Muscle of leg (tissue), 11 donors: ENCODE measurements around the gene KLF3. TPM values are rescaled to one million over a fixed set of nuclear protein-coding genes. Genes with fewer than 3 reads are reported as not detected.
A peak's percentile ranks its signal among the peaks of the same experiment; 100 is the strongest.

Experiments
- DNase-seq: peaks from one replicate; pipeline ENCODE4 v3.0.0; 2013
- H3K27ac ChIP-seq: one replicate; pipeline ENCODE4 v1.5.1; 2013; ENCODE audit warnings: mild to moderate bottlenecking, low read length, control low read depth
- H3K27me3 ChIP-seq: one replicate; pipeline ENCODE4 v1.6.1; 2013; ENCODE audit warnings: low read length; ENCODE audit not compliant: control insufficient read depth, insufficient read depth
- H3K36me3 ChIP-seq: one replicate; pipeline ENCODE4 v1.6.1; 2013; ENCODE audit warnings: low read length; ENCODE audit not compliant: control insufficient read depth, insufficient read depth
- H3K4me1 ChIP-seq: one replicate; pipeline ENCODE4 v1.6.1; 2013; ENCODE audit warnings: low read length; ENCODE audit not compliant: control insufficient read depth, insufficient read depth
- H3K4me3 ChIP-seq: one replicate; pipeline ENCODE4 v1.5.1; 2013; ENCODE audit warnings: low read length, control low read depth
- H3K9me3 ChIP-seq: replicated peaks from 2 replicates; pipeline ENCODE4 v1.6.1; 2013; ENCODE audit warnings: low read depth, low read length; ENCODE audit not compliant: control insufficient read depth
- WGBS: methylation state at CpG from one replicate; pipeline ENCODE4 v1.1.5; 2013; ENCODE audit warnings: missing lambda C conversion rate; ENCODE audit not compliant: insufficient coverage; 5-methylcytosine and 5-hydroxymethylcytosine counted together
- polyA plus RNA-seq, 8 donors: library from polyadenylated mRNA; unstranded; fragments of 120-200 nt; gene quantifications; one replicate each; pipeline versions ENCODE4 v1.2.1 to v1.2.3, GENCODE V29; 2013; ENCODE audit warnings: inconsistent platforms in 1 of 8, low replicate concordance in 1 of 8; ENCODE audit not compliant: insufficient read length in 8 of 8, insufficient read depth in 1 of 8
- total RNA-seq: library from RNA; stranded (reverse); fragments of 120-200 nt; gene quantifications from one replicate; pipeline ENCODE4 v1.2.4, GENCODE V29; 2013

Gene KLF3
- total and polyA plus RNA-seq, 9 donors = 18.5 to 43.2 (median 32.4) TPM

DNA sequence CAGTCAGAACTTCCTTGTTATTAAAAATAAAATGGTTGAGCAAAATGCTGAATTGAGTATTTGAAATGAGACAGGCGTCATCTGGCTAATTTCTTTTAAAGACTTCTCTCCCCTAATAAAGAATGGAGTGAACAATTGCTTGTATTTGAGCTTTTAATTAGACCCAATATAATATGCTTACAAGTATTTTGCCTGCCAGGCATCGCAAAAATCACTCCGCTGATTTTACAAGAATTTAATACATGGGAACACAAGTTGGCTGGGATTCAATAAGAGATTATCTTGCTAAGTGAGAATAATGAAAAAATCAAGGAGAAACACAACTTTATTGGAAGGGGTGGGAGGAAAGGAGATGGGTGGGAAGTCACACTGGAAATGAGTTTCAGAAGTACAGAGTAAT is 52.3 kb downstream of the KLF3 start:
- Histone ChIP-seq H3K9me3 (no peaks in the 10 kb centered on the region), H3K36me3 (no peaks in the 10 kb centered on the region), H3K27ac (no peak overlapping the region), H3K4me1 (no peaks in the 10 kb centered on the region), H3K4me3 (no peak overlapping the region), H3K27me3 (no peaks in the 10 kb centered on the region)
- no peak for DNase-seq
- WGBS = no CpG with 5 or more reads among the region's 3 CpGs

DNA sequence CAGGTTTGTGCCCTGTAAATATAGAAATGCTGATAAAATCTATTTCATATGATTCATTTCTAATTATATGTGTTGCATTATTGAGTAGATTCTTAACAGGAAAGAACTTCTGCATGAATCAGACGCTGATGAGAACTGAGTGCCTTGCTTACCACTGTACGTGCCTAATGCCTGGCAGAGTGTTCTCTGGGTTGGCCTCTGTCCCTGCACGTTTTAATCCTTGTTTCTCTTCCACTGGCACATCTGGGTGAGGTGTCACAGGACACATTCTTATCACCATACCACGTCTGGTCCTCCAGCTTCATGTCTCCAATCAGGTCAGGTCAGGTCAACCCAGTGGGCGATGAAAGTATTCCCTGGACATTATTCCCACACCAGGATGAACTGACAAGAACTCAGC is 53.6 kb downstream of the KLF3 start:
- no peaks in the 10 kb centered on the region for H3K27me3 ChIP-seq
- no peaks in the 10 kb centered on the region for H3K4me1 ChIP-seq
- WGBS = 76% methylated on average over 5 of the region's 5 CpGs
- no peak for DNase-seq
- H3K27ac ChIP-seq = no peak overlapping the region
- no peaks in the 10 kb centered on the region for H3K9me3 ChIP-seq
- H3K36me3 ChIP-seq = no peaks in the 10 kb centered on the region
- H3K4me3 ChIP-seq = no peak overlapping the region

DNA sequence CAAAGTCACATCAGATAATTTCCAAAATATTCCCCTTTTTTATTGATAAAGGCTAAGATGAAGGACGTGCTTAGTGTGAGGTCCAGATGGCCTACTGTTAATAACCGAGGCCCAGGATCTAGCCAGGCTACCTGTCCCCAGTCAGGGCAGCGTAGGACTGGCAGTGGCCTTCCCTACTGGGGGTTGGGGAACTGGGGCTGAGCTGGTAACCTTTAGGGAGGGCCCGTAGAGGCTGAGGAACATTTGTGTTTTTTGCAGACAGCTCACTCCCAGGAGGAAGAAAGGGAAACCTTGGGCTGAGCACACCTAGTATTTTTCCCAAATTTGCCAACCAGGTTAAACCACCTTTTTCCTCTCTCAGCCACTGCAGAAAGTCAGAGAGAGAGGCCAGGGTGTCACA is 59.1 kb downstream of the KLF3 start:
- Histone ChIP-seq H3K27me3 (no peaks in the 10 kb centered on the region), H3K27ac (no peak overlapping the region), H3K4me1 (no peaks in the 10 kb centered on the region), H3K9me3 (no peaks in the 10 kb centered on the region), H3K36me3 (no peaks in the 10 kb centered on the region), H3K4me3 (no peak overlapping the region)
- 82% methylated on average over 3 of the region's 4 CpGs for WGBS
- DNase-seq = no peak

DNA sequence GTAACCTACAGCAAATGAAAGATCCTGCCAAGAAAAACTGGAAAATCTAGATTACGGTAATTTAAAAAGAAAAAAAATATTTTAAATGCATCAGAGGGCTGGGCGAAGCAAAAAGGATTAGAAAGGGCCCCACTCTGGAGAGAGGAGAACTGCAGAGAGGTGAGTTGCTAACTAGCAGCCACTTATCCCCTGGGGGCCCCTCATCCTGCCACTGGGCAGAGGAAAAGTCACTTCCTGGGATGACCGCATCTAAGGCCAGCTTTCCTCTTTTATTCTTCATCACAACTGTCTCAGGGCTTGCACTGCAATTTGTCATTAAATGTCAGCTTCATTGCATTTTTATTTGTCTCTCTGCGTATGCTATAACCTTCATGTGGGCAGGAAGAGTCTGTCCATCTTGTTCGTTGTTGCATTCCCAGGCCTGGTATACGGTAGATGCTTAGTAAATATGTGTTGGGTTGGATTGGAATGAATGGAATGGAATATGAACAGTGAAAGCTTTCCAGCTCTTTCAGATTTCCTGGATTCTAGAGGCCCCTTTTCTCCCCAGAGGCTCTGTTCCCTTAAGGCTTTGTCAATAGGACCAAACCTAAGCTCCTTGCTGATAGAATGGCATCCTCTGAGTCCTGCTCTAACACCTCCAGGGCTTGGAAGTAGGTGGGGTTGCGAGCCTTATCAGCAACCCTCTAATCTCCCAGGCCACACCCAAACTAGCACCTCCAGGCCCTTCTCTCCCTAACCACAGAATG is 59.9 kb downstream of the KLF3 start:
- no peaks in the 10 kb centered on the region for H3K9me3 ChIP-seq
- H3K27ac ChIP-seq = no peak overlapping the region
- H3K4me1 ChIP-seq = no peaks in the 10 kb centered on the region
- 47% methylated on average over 3 of the region's 7 CpGs for WGBS
- no peaks in the 10 kb centered on the region for H3K36me3 ChIP-seq
- no peak for DNase-seq
- H3K27me3 ChIP-seq = no peaks in the 10 kb centered on the region
- H3K4me3 ChIP-seq = no peak overlapping the region

DNA sequence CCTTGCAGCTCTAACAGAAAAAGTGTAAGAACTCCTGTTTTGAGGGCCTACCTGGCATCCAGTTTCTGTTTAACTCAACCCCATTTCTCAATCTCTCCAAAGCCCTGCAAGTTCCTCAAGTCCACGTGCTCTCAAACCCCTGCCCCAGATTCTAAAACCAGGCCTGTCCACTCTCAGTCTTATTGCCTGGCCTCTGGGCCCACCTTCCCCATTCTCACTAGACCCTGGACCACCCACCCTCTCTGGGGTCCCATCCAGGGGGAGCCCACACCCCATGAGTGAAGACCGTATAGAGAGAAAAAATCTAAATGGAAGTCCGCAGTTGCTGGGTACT is 60.4 kb downstream of the KLF3 start:
- Histone ChIP-seq H3K4me3 (no peak overlapping the region), H3K9me3 (no peaks in the 10 kb centered on the region), H3K27me3 (no peaks in the 10 kb centered on the region), H3K4me1 (no peaks in the 10 kb centered on the region), H3K27ac (no peak overlapping the region), H3K36me3 (no peaks in the 10 kb centered on the region)
- DNase-seq = no peak
- 80% methylated on average over 3 of the region's 3 CpGs for WGBS

DNA sequence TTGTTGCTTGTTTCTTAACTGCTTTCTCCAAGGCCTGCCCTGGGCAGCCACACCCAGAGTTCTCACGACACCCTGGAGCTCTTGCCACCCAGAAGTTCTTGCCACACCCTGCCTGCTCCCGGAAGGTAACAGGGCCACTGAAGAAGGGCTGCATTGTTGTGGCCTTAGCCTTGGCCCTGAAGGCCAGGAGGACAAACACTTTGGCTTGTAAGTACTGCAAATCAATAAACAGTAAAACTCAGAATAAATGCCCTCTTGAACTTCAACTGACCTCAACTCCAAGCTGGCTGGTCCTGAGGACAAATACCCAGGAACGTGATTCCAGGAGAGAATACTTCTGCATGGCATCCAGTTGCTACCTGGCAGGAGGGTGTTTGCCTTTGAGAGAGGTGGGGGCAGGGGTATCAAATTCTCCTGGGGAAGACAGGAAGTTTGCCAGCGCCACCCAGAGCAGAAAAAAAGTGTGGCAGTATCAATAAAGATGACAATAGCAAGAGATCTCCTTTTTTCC is 64.7 kb downstream of the KLF3 start:
- H3K4me3 ChIP-seq = no peak overlapping the region
- no peaks in the 10 kb centered on the region for H3K27me3 ChIP-seq
- no peaks in the 10 kb centered on the region for H3K9me3 ChIP-seq
- no peak overlapping the region for H3K27ac ChIP-seq
- H3K4me1 ChIP-seq = peaks cover 8% of the 10 kb centered on the region
- no peaks in the 10 kb centered on the region for H3K36me3 ChIP-seq
- DNase-seq = no peak
- 92% methylated on average over 3 of the region's 4 CpGs for WGBS

DNA sequence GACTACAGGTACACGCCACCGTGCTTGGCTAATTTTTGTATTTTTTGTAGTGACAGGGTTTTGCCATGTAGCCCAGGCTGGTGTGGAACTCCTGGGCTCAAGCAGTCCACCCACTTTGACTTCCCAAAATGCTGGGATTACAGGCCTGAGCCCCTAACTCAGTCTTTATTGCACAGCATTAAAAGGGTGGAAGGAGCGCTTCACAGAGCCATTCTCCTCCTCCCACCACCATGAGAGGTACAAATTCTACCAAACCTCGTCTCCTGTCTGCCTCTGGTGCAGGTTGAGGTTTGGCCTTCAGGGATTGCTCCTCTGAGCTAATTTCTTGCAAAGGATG is 66.5 kb downstream of the KLF3 start:
- 86% methylated on average over 2 of the region's 4 CpGs for WGBS
- Histone ChIP-seq H3K36me3 (no peaks in the 10 kb centered on the region), H3K27ac (no peak overlapping the region), H3K4me1 (peaks cover 8% of the 10 kb centered on the region), H3K4me3 (no peak overlapping the region), H3K27me3 (no peaks in the 10 kb centered on the region), H3K9me3 (no peaks in the 10 kb centered on the region)
- DNase-seq = no peak

DNA sequence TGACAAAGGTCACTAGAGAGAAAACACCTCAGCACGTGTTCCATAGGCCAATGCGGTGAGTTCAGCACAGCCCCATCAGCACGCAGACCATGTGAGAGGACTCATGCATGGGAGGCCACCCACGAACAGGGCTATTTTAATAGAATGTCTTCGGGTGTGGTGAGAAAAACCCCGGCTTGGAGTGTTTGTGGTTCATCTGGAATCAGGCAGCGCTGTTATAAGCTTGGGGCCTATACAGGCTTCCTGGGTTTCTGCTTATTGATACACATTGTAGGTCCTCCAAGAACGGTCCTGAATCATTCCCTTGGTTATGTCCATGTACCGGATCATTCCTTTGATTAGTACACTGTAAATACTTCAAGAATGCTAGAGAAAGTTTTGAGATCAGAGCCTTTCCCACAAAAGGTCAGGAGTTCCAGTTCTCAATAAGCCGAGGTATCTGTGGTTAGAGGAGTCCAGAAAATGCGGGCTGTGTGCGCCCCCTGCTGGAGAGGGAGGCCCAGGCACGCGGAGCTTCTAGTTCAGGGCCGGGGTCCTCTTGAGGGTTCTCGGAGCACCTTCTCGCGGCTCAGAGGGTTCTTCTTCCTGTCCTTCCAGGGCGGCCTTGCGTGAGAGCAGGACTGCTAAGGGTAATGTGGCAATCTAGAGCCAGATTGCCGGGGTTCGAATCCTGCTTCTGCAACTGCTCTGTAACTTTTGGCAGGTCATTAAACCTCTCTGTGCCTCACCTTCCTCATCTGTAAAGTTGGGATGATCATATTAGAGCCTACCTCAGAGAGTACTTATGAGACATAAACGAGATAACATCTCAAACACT is 67.0 kb downstream of the KLF3 start:
- WGBS = 25% methylated on average over 4 of the region's 23 CpGs
- H3K36me3 ChIP-seq = no peaks in the 10 kb centered on the region
- H3K27me3 ChIP-seq = no peaks in the 10 kb centered on the region
- peak; percentile 88 for DNase-seq
- H3K9me3 ChIP-seq = no peaks in the 10 kb centered on the region
- no peak overlapping the region for H3K27ac ChIP-seq
- H3K4me1 ChIP-seq = peaks cover 8% of the 10 kb centered on the region
- no peak overlapping the region for H3K4me3 ChIP-seq

DNA sequence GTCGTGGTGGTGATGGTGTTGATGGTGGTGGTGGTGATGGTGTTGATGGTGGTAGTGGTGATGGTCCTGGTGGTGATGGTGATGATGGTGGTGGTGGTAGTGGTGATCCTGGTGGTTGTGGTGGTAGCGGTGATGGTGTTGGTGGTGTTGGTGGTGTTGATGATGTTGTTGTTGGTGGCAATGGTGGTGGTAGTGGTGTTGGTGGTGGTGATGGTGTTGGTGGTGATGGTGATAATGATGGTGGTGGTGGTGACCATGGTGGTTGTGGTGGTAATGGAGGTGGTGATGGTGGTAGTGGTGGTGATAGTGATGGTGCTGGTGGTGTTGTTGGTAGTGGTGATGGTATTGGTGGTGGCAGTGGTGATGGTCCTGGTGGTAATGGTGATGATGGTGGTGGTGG is 69.7 kb downstream of the KLF3 start:
- Histone ChIP-seq H3K27ac (no peak overlapping the region), H3K9me3 (no peaks in the 10 kb centered on the region), H3K4me3 (no peak overlapping the region), H3K27me3 (no peaks in the 10 kb centered on the region), H3K4me1 (peaks cover 8% of the 10 kb centered on the region), H3K36me3 (no peaks in the 10 kb centered on the region)
- 87% methylated on average over 2 of the region's 2 CpGs for WGBS
- DNase-seq = no peak

DNA sequence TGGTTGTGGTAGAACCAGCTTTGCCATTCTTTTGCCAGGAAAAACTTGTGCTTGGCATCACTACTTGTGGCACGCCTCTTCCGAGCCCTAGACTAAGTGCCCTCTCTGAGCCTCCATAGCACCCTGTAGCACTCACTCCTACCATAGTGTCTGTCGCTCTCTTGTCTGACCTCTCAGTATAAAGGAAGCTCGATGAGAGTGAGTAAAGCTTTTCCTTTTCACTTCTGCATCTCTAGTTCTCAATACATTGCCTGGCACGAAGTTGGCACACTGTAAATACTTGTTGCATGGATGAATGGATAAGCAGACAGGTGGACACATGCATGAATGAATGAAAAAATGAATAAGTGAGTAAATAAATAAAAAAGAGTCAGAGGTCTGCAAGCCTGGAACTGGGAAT is 70.4 kb downstream of the KLF3 start:
- H3K9me3 ChIP-seq = no peaks in the 10 kb centered on the region
- H3K36me3 ChIP-seq = no peaks in the 10 kb centered on the region
- peaks cover 8% of the 10 kb centered on the region for H3K4me1 ChIP-seq
- no peak overlapping the region for H3K4me3 ChIP-seq
- H3K27me3 ChIP-seq = no peaks in the 10 kb centered on the region
- no peak overlapping the region for H3K27ac ChIP-seq
- no peak for DNase-seq
- WGBS = no CpG with 5 or more reads among the region's 5 CpGs
